Stimulated activated CD8-positive, alpha-beta memory T cell treated with anti-CD3 and anti-CD28 coated beads, Interleukin-12 subunit alpha, Interleukin-12 subunit beta, amount 100 ng/mL, for 1 hour (primary cell): ENCODE measurements around the gene OR1A1.
"Not testable (repeated sequence)": the region's sequence is repeated elsewhere in the genome, so short reads cannot be mapped to it uniquely, and the experiment has no call there.

ENCODE experiments used
- DNase-seq: peaks from one replicate; pipeline ENCODE4 v3.0.0-alpha.2; 2020; ENCODE audit warnings: low read depth

The OR1A1 gene, protein sequence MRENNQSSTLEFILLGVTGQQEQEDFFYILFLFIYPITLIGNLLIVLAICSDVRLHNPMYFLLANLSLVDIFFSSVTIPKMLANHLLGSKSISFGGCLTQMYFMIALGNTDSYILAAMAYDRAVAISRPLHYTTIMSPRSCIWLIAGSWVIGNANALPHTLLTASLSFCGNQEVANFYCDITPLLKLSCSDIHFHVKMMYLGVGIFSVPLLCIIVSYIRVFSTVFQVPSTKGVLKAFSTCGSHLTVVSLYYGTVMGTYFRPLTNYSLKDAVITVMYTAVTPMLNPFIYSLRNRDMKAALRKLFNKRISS

DNA sequence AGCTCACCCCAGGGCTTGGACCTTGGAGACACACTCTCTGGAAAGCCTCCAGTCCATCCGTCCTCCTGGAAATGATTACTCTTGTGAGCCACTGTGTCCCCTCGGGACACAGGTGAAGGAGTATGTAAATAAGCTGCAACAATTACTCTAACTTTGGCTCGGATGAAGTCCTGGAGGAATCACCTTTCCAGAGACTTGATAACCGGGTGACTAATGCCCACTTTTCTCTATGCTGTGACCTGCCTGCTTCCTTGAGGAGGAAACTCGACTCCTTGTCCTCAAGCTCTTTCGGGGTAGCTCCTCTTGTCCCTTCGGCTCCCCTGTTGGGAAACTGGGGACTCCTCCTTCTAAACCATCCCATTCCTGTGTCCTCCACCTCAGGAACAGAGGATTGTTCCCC is at the start of gene OR1A1:
Gene OR1A1 (plus strand): TSS at position 301 of the 400 bp plus-strand sequence. CDS start 7,954 bp downstream, outside the sequence.
- DNase-seq = no peak

DNA sequence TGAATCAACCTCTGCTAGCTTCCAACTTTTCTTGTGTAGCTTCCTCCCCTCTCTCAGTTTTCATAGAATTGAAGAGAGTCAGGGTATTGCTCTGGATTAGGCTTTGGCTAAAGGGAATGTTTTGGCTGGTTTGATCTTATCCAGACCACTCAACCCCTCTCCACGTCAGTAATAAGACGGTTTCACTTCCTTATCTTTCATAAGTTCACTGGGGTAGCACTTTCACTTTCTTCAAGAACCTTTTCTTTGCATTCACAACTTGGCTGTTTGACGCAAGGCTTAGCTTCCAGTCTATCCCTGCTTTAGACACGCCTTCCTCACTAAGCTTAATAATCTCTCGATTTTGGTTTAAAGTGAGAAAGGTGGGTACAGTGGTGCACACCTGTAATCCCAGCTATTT is 39.9 kb upstream of the OR1A1 start:
- DNase-seq = no peak

DNA sequence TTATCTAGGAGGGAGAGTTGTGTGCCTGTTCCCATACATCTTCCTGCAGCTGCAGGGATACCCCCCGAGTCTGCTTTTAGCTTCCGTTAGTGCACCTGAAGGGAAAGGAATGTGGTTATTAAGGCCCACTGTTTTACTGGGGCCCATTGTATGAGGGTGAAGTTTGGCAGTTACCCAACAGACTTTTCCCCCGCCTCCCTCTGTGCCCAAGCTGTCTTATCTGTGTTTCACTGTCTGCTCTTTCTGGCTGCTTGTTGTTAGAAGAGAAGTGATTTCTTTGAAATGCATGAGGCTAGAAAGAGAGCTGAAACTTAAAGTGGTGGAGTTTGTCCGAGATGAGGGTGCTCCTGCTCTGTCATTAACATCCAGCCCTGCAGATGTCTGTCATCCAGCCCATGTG is 17.5 kb upstream of the OR1A1 start:
- no peak for DNase-seq

DNA sequence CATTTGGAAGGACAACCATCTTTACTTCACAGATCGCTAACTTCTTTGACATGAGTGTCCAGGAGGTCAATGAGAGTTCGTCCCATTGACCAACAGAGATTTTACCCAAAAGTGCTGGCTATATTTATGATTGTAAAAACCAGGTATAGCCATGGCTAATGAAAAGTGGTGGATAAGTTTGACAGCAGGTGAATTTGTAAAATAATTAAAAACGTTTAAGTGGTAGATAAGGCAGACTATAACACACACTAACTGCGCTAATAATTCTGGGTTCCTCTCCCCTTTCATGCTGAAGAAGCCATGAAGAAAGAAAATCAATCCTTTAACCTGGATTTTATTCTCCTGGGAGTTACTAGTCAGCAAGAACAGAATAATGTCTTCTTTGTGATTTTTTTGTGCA is 10.2 kb upstream of the OR1A1 start, which contains the start of gene OR1A2:
Gene OR1A2 (plus strand): TSS at position 301 of the 400 bp plus-strand sequence. CDS start 0 bp downstream, at position 301.
- DNase-seq = no peak

DNA sequence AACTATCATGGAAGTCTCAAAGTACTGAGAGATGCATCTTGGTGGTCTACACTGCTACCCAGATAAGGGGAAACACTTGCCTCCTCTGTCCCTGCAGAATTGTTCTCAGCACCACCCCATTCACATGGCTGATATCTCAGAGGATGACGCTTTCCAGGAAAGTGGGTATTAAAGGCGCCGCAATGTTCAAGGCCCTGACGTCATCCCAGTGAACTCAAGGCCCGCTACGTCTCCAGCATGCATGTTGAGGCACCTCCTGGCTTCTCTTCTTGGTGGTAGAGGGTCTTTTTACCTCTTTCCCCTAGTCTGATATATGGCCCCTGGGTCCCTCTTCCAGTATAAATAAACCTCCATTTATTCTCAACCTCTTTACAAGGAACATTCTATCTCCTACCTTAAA is 1.0 kb downstream of the OR1A1 start:
- no peak for DNase-seq

DNA sequence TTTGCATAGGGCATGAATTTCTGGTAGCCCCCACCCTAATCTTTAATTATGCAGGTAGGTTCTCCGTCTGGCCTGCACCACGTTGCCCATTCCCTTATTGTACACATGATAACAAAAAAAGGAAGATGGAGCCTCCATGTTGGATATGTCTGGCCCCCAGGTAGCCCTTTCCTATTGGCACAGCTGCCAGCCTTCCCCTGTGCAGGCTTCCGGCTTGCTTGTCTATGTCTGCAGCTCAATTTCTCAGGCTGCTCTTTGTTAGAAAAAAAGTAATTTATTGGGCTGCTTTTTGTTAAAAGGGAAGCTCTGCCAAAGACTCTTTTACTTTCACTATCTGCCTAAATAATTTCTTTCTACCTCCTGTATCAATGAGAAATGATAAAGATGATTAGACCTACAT is 5.5 kb downstream of the OR1A1 start:
- DNase-seq = no peak

DNA sequence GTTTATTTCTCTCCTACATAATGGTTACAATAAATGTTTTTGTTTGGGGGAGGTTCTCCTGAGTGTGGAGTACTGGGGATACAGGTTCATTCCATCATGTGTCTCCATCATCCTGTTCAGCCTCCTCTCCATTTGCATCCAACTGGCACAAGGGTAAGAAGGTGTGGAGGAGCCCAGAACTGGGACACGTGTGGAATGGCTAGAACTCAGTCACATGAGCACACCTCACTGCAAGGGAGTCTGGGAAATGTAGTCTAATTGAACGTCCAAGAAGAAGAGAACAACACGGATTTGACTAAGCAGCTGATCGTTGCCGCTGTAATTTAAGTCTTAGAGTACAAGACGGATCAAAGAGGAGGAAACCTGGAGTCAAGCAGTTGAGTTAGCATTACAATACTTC is 6.1 kb downstream of the OR1A1 start:
- DNase-seq = no peak

DNA sequence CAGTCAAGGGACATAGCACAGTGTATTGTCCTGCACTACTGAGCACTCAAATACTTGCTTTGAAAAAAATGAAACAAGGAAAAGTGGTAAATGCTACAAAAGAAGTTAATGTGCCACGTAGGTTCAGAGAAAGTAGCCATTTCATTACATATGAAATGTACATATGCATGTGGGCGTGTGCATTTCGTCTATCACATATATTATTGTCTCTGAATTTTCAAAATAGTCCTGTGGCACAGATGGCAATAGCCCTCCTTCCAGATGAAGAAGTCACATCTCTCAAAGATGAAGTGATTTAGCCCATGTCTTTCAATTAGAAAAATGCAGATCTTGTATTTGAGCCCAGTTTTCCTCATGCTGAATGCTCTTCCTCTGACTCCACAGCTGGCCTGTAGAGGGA is 12.5 kb downstream of the OR1A1 start:
- DNase-seq = not testable (repeated sequence)

DNA sequence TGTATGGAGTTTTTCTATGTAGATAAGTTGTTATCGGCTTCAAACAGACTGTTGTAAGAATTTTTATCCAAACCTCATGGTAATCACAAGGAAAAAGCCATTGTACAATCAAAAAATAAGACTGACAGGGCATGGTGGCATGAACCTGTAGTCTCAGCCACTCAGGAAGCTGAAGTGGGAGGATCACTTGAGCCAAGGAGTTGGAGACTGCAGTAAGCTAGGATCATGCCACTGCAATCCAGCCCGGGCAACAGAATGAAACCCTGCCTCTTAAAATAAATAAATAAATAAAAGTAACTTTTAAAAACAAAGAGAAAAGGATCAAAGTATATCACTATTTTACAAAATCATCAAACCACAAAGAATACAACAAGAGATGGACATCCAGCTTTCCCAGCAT is 14.4 kb downstream of the OR1A1 start:
- DNase-seq = no peak

DNA sequence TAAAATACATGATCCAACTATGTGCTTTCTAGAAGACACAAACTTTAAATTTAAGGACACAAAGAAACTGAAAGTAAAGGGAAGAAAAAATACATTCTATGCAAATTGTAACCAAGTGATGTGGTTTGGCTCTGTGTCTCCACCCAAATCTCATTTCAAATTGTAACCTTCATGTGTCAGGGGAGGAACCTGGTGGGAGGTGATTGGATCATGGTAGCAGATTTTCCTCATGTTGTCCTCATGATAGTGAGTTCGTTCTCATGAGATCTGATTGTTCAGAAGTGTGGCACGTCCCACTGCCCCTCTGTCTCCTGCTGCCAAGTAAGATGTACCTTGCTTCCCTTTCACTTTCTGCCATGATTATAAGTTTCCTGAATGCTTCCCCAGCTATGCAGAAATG is 15.0 kb downstream of the OR1A1 start:
- DNase-seq = no peak

DNA sequence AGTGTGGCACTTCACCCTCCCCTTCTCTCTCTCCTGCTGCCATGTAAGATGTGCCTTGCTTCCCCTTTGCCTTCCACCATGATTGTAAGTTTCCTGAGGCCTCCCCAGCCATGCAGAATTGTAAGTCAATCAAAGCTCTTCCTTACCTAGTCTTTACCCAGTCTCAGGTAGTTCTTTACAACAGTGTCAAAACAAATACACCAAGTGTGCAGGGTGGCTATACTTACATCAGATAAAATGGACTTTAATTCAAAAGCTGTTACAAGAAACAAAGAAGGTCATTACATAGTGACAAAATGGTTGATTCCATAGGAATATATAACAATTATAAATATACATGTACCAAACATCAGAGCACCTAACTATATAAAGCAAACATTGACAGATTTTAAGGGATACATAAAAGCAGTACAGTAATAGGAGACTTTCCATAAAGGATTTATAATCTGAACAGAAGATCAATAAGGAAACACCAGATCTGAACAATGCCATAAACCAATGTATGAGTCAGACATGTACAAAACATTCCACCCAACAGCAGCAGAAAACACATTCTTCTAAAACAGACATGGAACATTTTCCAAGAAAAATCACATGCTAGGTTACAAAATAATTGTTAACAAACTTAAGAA is 17.4 kb downstream of the OR1A1 start:
- not testable (repeated sequence) for DNase-seq

DNA sequence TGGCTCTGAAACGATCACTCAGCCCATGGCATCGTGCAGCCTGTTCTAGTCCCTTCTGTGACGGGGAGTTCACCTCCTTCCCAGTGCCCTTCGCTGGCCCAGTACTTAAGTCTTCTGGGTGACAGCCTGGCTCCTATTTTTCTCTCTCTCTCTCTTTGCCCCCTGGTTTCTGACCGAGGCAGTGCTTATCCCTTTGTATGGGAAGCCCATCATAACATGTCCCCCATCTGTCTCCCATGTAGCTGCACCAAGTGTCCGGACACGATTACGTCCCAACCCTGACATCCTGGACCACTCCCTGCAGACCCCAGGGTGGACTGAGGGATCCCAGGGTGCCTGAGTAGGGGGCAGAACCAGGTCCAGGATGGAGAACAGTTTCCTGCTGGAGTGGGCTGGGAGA is 24.8 kb downstream of the OR1A1 start:
- DNase-seq = not testable (repeated sequence)

DNA sequence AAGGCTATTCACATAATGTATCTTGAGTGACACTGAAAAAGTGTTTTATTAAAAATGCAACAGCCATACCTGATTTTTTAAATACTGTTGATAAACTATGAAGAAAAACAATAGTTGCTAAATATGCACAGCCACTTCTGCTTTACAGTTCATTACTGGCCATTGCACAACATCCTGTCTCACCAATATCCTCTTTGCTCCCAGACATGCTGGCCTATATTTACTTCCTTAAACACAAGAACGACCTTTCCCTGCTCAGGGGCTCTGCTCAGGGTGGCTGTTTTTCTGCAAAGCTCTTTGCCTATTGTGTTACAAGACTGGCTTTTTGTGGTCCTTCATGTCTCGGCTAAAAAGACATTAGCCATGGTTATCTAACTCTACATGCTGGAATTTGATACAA is 31.2 kb downstream of the OR1A1 start:
- not testable (repeated sequence) for DNase-seq

DNA sequence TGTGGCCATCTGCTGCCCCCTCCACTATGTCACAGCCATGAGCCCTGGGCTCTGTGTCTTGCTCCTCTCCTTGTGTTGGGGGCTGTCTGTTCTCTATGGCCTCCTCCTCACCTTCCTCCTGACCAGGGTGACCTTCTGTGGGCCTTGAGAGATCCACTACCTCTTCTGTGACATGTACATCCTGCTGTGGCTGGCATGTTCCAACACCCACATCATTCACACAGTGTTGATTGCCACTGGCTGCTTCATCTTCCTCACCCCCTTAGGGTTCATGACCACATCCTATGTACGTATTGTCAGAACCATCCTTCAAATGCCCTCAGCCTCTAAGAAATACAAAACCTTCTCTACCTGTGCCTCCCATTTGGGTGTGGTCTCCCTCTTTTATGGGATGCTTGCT is 33.6 kb downstream of the OR1A1 start:
- not testable (repeated sequence) for DNase-seq

DNA sequence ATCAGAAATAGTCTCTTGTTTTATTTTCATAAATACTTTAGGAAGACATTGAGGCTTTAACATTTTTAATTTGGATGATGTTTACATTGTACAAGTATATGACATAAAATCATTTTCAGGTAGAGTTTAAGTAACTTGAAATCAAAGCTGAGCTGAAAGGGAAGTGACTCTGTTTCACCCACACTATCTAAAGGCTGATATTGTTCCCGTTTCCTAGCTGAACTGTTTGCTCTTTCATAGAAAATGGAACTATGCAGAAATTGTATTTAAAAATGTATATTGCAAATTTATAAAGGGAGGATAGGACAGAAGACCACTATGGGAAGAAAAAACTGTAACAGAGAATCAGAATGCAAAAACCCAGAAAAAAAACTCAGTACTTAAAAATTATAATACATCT is 37.4 kb downstream of the OR1A1 start:
- DNase-seq = not testable (repeated sequence)

DNA sequence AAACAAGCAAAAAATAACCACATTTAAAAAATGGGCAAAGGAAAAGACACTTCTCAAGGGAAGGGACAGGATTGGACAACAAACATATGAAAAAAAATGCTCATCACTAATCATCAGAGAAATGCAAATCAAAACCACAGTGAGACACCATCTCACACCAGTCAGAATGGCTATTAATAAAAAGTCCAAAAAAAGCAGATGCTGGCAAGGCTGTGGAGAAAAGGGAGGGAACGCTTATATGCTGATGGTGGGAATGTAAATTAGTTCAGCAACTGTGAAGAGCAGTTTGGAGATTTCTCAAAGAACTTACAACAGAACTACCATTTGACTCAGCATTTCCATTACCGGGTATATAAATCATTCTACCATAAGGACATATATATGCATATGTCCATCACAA is 41.5 kb downstream of the OR1A1 start:
- not testable (repeated sequence) for DNase-seq

DNA sequence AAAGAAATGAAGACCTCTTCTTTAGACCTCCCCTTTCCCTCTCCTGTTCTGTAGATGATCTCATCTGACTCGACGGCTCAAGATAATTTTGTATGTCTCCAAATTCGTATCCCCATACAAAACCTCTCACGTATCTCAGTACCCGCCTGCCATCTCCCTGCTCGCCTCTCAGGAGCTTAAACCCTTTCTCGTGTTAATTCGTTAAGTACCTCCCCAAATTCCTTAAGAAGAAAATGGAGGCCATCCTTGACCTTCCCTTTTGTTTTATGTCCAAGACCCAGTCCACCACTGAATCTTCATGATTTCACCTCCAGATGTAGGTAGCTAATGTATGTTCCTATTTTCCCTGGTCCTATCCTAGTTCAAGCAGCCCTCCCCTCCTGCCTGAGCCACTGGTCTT is 49.1 kb downstream of the OR1A1 start:
- no peak for DNase-seq

DNA sequence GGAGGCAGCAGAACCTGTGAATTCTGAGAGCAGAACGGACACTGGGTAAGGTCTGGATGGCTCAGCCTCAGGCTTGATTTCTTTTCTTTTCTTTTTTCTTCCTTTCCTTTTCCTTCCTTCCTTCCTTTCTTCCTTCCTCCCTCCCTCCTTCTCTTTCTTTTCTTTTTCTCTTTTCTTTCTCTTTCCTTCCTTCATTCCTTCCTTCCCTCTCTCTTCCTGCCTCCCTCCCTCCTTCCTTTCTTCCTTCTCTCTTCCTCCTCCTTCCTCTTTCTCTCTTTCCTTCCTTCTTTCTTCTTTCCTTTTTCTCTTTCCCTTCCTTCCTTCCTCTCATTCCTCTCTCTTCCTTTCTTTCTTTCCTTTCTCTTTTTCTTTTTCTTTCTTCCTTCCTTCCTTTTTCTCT is 52.7 kb downstream of the OR1A1 start:
- DNase-seq = no peak

DNA sequence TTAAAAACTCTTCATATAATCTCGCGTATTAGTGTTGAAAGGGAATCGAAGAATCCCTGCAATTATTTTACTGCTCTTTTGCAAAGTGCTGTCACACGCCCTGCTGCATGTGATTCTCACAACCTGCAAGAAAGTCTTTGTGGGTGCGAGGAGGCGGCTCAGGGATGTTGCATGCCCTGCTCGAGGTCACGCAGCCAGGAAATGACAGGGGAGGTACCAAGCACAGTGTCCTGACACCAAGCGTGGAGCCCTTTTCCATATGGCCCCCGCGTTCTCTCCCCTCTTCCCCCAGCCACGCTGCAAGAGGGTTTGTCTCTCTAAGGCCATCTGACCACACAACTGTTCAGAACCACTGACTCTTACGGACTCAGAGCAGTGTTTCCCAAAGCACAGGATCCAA is 53.1 kb downstream of the OR1A1 start:
- no peak for DNase-seq
